Kidney epithelial cell (primary cell): ENCODE results near the gene KRAS. TPM values are rescaled to one million over a fixed set of nuclear protein-coding genes. Genes with fewer than 3 reads are reported as not detected.

Experiments used
- DNase-seq: peaks from one replicate; pipeline ENCODE4 v3.0.0-alpha.2; 2010; ENCODE audit warnings: low read depth
- H3K27me3 ChIP-seq: 2 replicates; pipeline ENCODE4 v1.6.0; 2011; ENCODE audit warnings: low read length; ENCODE audit not compliant: control insufficient read depth, insufficient read depth
- H3K36me3 ChIP-seq: 2 replicates; pipeline ENCODE4 v1.5.1; 2011; ENCODE audit warnings: low read length; ENCODE audit not compliant: control insufficient read depth, insufficient read depth
- H3K4me3 ChIP-seq: 2 replicates; pipeline ENCODE4 v1.5.1; 2011; ENCODE audit warnings: low read depth, mild to moderate bottlenecking, control low read depth, low read length
- CTCF ChIP-seq: IDR thresholded peaks from 2 replicates; pipeline ENCODE4 v1.5.1; 2011; ENCODE audit warnings: mild to moderate bottlenecking, moderate library complexity, low read length, control low read depth, inconsistent platforms; ENCODE audit not compliant: insufficient read depth, poor library complexity, severe bottlenecking
- total RNA-seq: library from RNA; depleted of rRNA; stranded (reverse); fragments of >200 nt; gene quantifications from 2 replicates; pipeline ENCODE4 v1.2.3, GENCODE V29; 2015

Gene KRAS
- total RNA-seq, 1 donor from 2014 or later = 24.0 TPM

GRCh38 chr12:25286837-25287236 lies 36.1 kb upstream of the KRAS start:
- no peaks in the 10 kb centered on the region for H3K27me3 ChIP-seq
- no peaks in the 10 kb centered on the region for H3K36me3 ChIP-seq
- H3K4me3 ChIP-seq = no peak overlapping the region
- TF ChIP-seq CTCF = no peak
- no peak for DNase-seq

- Histone ChIP-seq H3K27me3 (no peaks in the 10 kb centered on the region), H3K4me3 (no peak overlapping the region), H3K36me3 (no peaks in the 10 kb centered on the region)
- no peak for TF ChIP-seq CTCF
- DNase-seq = no peak
Observed at GRCh38 chr12:25284024-25284423, 33.3 kb upstream of the KRAS start.

- H3K27me3 ChIP-seq = no peaks in the 10 kb centered on the region
- TF ChIP-seq CTCF = no peak
Observed at GRCh38 chr12:25283006-25283405, 32.3 kb upstream of the KRAS start.

GRCh38 chr12:25280082-25280481 lies 29.4 kb upstream of the KRAS start:
- Histone ChIP-seq H3K36me3 (no peaks in the 10 kb centered on the region), H3K4me3 (no peak overlapping the region), H3K27me3 (no peaks in the 10 kb centered on the region)
- TF ChIP-seq CTCF = no peak
- no peak for DNase-seq

More at GRCh38 chr12:25283006-25283405, 32.3 kb upstream of the KRAS start:
- H3K36me3 ChIP-seq = no peaks in the 10 kb centered on the region
- H3K4me3 ChIP-seq = no peak overlapping the region
- no peak for DNase-seq

GRCh38 chr12:25278269-25278668 lies 27.5 kb upstream of the KRAS start:
- Histone ChIP-seq H3K27me3 (no peaks in the 10 kb centered on the region), H3K36me3 (no peaks in the 10 kb centered on the region), H3K4me3 (no peak overlapping the region)
- TF ChIP-seq CTCF = no peak
- DNase-seq = no peak

- H3K36me3 ChIP-seq = no peaks in the 10 kb centered on the region
- H3K27me3 ChIP-seq = no peaks in the 10 kb centered on the region
- no peak for TF ChIP-seq CTCF
- no peak overlapping the region for H3K4me3 ChIP-seq
- peak; percentile 67 for DNase-seq
Observed at GRCh38 chr12:25276199-25276937, 25.6 kb upstream of the KRAS start.
